GM18519 (cell line): ENCODE measurements around the gene INTS11.
"Not testable (repeated sequence)": the region's sequence is repeated elsewhere in the genome, so short reads cannot be mapped to it uniquely, and the experiment has no call there.

Source experiments
- ATAC-seq: cut with Tn5 transposase; IDR thresholded peaks from one replicate; pipeline ENCODE4 v1.9.1; 2021; ENCODE audit warnings: mild to moderate bottlenecking, moderate library complexity; ENCODE audit not compliant: unreplicated experiment, low FRiP score

The INTS11 gene

GRCh38 chr1:1331068-1331965, 6.9 kb upstream of the INTS11 start, which contains the start of gene TAS1R3:
Gene TAS1R3 (plus strand): TSS chr1:1331280. CDS start chr1:1331346, 66 bp downstream.
- ATAC-seq, result no peak

GRCh38 chr1:1330366-1331067, 6.1 kb upstream of the INTS11 start:
- ATAC-seq, result no peak

- no peak for ATAC-seq
These were observed 5.1 kb upstream of the INTS11 start for GRCh38 chr1:1329304-1330210.

GRCh38 chr1:1328254-1328653, 3.8 kb upstream of the INTS11 start:
- ATAC-seq, result no peak

GRCh38 chr1:1327291-1327690, 2.8 kb upstream of the INTS11 start:
- ATAC-seq, result no peak

- no peak for ATAC-seq
These were observed 1.7 kb upstream of the INTS11 start for GRCh38 chr1:1326075-1326605.

- no peak for ATAC-seq
These were observed 1.0 kb upstream of the INTS11 start for GRCh38 chr1:1325288-1326074.

GRCh38 chr1:1324084-1324523, 356 bp downstream of the INTS11 start:
- ATAC-seq, result no peak

GRCh38 chr1:1322952-1323351, 1.5 kb downstream of the INTS11 start:
- no peak for ATAC-seq

GRCh38 chr1:1322418-1322817, 2.0 kb downstream of the INTS11 start:
- ATAC-seq, result no peak

- no peak for ATAC-seq
These were observed 3.0 kb downstream of the INTS11 start for GRCh38 chr1:1321477-1321876.

GRCh38 chr1:1320666-1321448, 3.6 kb downstream of the INTS11 start:
- no peak for ATAC-seq

- ATAC-seq, result no peak
These were observed 4.9 kb downstream of the INTS11 start for GRCh38 chr1:1319646-1319941.

GRCh38 chr1:1318777-1319645, 5.4 kb downstream of the INTS11 start:
- ATAC-seq, result no peak

- ATAC-seq, result no peak
These were observed 6.3 kb downstream of the INTS11 start for GRCh38 chr1:1318131-1318652.

- ATAC-seq, result no peak
These were observed 7.0 kb downstream of the INTS11 start for GRCh38 chr1:1317420-1317819.

- ATAC-seq, result not testable (repeated sequence)
These were observed 8.3 kb downstream of the INTS11 start for GRCh38 chr1:1316199-1316598.

GRCh38 chr1:1315435-1315954, 9.0 kb downstream of the INTS11 start:
- ATAC-seq, result no peak
